CD4-positive, alpha-beta T cell (primary cell): ENCODE data around the gene WWOX. TPM values are rescaled to one million over a fixed set of nuclear protein-coding genes. Genes with fewer than 3 reads are reported as not detected.

Source experiments
- ATAC-seq: fragments of 200-7000 bp; cut with Tn5 transposase; one replicate; pipeline ENCODE4 v1.10.0; 2022; ENCODE audit warnings: mild to moderate bottlenecking; ENCODE audit not compliant: poor library complexity
- CTCF ChIA-PET: fragments of 350-600 bp; sonication (Branson Sonifier 250); formaldehyde crosslinking; loops from one replicate; lab custom pipeline; 2021; ENCODE audit warnings: antibody characterized with exemption, inconsistent platforms; lab: Charles Lee
- POLR2A ChIA-PET: fragments of 350-600 bp; sonication (Branson Sonifier 250); formaldehyde crosslinking; loops from one replicate; lab custom pipeline; 2021; ENCODE audit warnings: antibody characterized with exemption, inconsistent platforms; lab: Charles Lee
- DNase-seq, 14 experiments: peaks; one replicate each; pipeline ENCODE4 v3.0.0-alpha.2; 2013 to 2020; ENCODE audit warnings: mixed read lengths in 2 of 14
- H3K27ac ChIP-seq, 2 donors: one replicate each; pipeline versions ENCODE4 v1.5.1 to v1.7.0; 2013; ENCODE audit warnings: low read length in 2 of 2, low read depth in 1 of 2, mild to moderate bottlenecking in 1 of 2
- H3K27me3 ChIP-seq, 2 experiments: 1 replicate in 1 of 2; 2 replicates in 1 of 2; pipeline versions ENCODE4 v1.6.1 to v1.7.0; 2013; ENCODE audit warnings: low read length in 2 of 2, control low read depth in 1 of 2, mild to moderate bottlenecking in 1 of 2, moderate library complexity in 1 of 2; ENCODE audit not compliant: insufficient read depth in 2 of 2, control insufficient read depth in 1 of 2
- H3K36me3 ChIP-seq: one replicate; pipeline ENCODE4 v1.6.1; 2013; ENCODE audit warnings: low read length, control low read depth; ENCODE audit not compliant: insufficient read depth
- H3K4me1 ChIP-seq: one replicate; pipeline ENCODE4 v1.6.1; 2013; ENCODE audit warnings: low read length, control low read depth; ENCODE audit not compliant: insufficient read depth
- H3K4me3 ChIP-seq: one replicate; pipeline ENCODE4 v1.5.1; 2013; ENCODE audit warnings: mild to moderate bottlenecking, low read length, moderate library complexity
- H3K9me3 ChIP-seq, 2 experiments: 1 replicate in 1 of 2; 2 replicates in 1 of 2; pipeline versions ENCODE4 v1.6.1 to v1.7.0; 2013; ENCODE audit warnings: low read length in 2 of 2, mild to moderate bottlenecking in 2 of 2, control low read depth in 1 of 2, moderate library complexity in 1 of 2; ENCODE audit not compliant: control insufficient read depth in 1 of 2, insufficient read depth in 1 of 2
- H3K27ac Mint-ChIP-seq: one replicate; pipeline ENCODE4 v1.8.0; 2020; ENCODE audit warnings: mixed read lengths
- H3K27me3 Mint-ChIP-seq: one replicate; pipeline ENCODE4 v1.8.0; 2021; ENCODE audit warnings: mixed read lengths
- H3K36me3 Mint-ChIP-seq: one replicate; pipeline ENCODE4 v1.8.0; 2021; ENCODE audit warnings: low read depth, mixed read lengths
- H3K4me1 Mint-ChIP-seq: one replicate; pipeline ENCODE4 v1.8.0; 2021; ENCODE audit warnings: low read depth, mixed read lengths
- H3K4me3 Mint-ChIP-seq: one replicate; pipeline ENCODE4 v1.8.0; 2020; ENCODE audit warnings: mild to moderate bottlenecking, mixed read lengths
- H3K9me3 Mint-ChIP-seq: one replicate; pipeline ENCODE4 v1.8.0; 2020; ENCODE audit warnings: mixed read lengths
- intact Hi-C, 2 experiments: fragments of 100-400 bp; cut with DNase I in 1 of 2; cut with micrococcal nuclease in 1 of 2; formaldehyde crosslinking; loops; one replicate each; pipeline versions ENCODE4 v1.15.1 to v1.9.0; 2023 to 2025; cut with DNase I, micrococcal nuclease
- total RNA-seq, 174 experiments: library from RNA in 2 of 174; stranded (reverse) in 2 of 174; gene quantifications; one replicate each; pipeline ENCODE4 v1.2.3 and lab custom pipeline; 2021 to 2026
- TF ChIP-seq, protein P1 (sequence below): fragments of 200-600 bp; IDR thresholded peaks from one replicate; pipeline ENCODE4 v1.8.0; 2022; ENCODE audit warnings: antibody characterized with exemption, mild to moderate bottlenecking

WWOX gene
- total RNA-seq, 2 experiments from 2014 or later, result 19.3 to 21.7 TPM

DNA sequence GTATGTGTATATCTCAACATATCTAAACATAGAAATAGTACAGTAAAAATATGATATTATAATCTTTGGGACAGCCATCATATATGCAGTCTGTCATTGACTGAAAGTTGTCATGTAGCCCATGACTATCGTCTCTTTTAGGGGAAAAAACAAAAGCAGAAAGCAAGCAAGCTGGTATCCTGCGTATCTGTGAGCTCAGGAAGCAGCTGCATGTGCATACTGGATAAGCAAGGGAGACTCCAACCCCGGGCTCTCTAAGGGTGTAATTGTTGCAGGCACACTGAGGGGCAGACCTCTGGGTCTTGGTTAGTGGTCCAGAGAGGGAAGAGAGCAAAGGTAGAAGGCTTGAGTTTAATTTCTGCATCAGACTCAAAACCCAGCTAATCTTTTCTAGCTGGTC, 920.0 kb downstream of the WWOX start:
- TF ChIP-seq, protein P1, sequence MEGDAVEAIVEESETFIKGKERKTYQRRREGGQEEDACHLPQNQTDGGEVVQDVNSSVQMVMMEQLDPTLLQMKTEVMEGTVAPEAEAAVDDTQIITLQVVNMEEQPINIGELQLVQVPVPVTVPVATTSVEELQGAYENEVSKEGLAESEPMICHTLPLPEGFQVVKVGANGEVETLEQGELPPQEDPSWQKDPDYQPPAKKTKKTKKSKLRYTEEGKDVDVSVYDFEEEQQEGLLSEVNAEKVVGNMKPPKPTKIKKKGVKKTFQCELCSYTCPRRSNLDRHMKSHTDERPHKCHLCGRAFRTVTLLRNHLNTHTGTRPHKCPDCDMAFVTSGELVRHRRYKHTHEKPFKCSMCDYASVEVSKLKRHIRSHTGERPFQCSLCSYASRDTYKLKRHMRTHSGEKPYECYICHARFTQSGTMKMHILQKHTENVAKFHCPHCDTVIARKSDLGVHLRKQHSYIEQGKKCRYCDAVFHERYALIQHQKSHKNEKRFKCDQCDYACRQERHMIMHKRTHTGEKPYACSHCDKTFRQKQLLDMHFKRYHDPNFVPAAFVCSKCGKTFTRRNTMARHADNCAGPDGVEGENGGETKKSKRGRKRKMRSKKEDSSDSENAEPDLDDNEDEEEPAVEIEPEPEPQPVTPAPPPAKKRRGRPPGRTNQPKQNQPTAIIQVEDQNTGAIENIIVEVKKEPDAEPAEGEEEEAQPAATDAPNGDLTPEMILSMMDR, result no peak
- Mint-ChIP-seq H3K27me3 (no peaks in the 10 kb centered on the region), H3K9me3 (no peaks in the 10 kb centered on the region), H3K27ac (no peak overlapping the region), H3K4me1 (no peaks in the 10 kb centered on the region), H3K36me3 (no peaks in the 10 kb centered on the region), H3K4me3 (no peak overlapping the region)
- H3K36me3 ChIP-seq, result no peaks in the 10 kb centered on the region
- ChIA-PET POLR2A (no interaction called here), CTCF (no interaction called here)
- no peaks in the 10 kb centered on the region for H3K4me1 ChIP-seq
- DNase-seq, result no peak
- H3K27me3 ChIP-seq, result no peaks in the 10 kb centered on the region
- ATAC-seq, result no peak
- no peak overlapping the region for H3K4me3 ChIP-seq
- intact Hi-C loops, result no loop called here
- no peak overlapping the region for H3K27ac ChIP-seq
- H3K9me3 ChIP-seq, result no peaks in the 10 kb centered on the region

DNA sequence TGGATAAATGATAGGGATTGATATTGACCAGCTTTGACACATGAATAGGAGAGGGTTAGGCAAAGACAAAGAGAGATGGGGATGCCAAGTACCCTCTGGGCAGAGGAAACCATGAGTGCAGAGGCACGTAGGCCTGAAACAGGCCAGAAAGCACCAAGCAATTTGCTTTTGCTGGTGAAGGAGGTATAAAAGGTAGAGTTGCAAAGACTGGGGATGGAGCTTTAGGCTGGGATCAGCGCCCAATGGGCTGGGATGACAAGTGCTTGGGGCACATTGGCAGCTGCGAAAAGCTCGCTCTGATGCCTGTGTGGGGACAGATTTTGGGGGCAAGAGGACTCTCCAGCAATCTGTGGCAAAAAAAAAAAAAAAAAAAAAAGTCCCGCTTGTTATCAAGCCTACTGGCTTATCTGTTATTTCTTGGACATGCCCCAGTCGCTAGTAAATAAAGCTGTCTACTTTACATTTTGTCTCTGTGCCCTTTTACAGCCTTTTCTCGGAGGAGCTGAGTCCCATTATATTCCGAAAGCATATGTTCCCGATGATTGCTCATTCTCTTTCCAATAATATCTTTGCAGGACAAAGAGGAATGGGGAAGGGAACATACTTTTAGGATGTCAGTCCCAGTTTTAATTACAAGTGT, 922.7 kb downstream of the WWOX start:
- DNase-seq, result no peak
- TF ChIP-seq, protein P1, result no peak
- Mint-ChIP-seq H3K9me3 (no peaks in the 10 kb centered on the region), H3K36me3 (no peaks in the 10 kb centered on the region), H3K27me3 (no peaks in the 10 kb centered on the region), H3K4me3 (no peak overlapping the region), H3K4me1 (no peaks in the 10 kb centered on the region), H3K27ac (no peak overlapping the region)
- ChIA-PET POLR2A (no interaction called here), CTCF (no interaction called here)
- Histone ChIP-seq H3K27ac (no peak overlapping the region), H3K27me3 (no peaks in the 10 kb centered on the region), H3K9me3 (no peaks in the 10 kb centered on the region), H3K4me1 (no peaks in the 10 kb centered on the region), H3K36me3 (no peaks in the 10 kb centered on the region), H3K4me3 (no peak overlapping the region)
- intact Hi-C loops, result no loop called here
- no peak for ATAC-seq

DNA sequence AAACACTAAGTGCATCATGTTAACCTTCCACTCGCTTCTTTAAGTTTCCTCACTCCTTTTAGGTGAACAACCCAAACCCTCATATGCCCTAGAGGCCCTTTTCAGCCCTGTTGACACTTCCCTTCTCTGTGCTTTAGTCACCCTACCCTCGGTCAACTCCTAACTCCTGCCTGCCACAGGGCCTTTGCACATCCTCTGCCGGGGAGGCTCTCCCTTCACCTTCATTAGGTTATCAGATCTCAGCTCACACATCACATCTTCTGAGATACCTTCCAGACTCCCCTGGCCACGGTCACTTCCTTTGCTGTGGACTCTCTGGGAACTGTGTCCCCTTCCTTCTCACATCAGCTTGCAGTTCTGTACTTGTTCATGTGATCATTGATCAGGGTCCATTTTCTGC, 926.7 kb downstream of the WWOX start:
- H3K4me3 Mint-ChIP-seq, result no peak overlapping the region
- no peak overlapping the region for H3K27ac ChIP-seq
- no peaks in the 10 kb centered on the region for H3K36me3 ChIP-seq
- intact Hi-C loops, result no loop called here
- TF ChIP-seq, protein P1, result no peak
- no peaks in the 10 kb centered on the region for H3K9me3 ChIP-seq
- no peaks in the 10 kb centered on the region for H3K9me3 Mint-ChIP-seq
- ChIA-PET CTCF (interaction anchor here (0.6 to 0.7 kb wide), 2 partner anchors 28 to 80 kb away, joined by 3 read pairs; no protein-coding TSS in a partner anchor), POLR2A (no interaction called here)
- H3K4me3 ChIP-seq, result no peak overlapping the region
- H3K27ac Mint-ChIP-seq, result no peak overlapping the region
- H3K4me1 ChIP-seq, result no peaks in the 10 kb centered on the region
- H3K27me3 ChIP-seq, result no peaks in the 10 kb centered on the region
- no peaks in the 10 kb centered on the region for H3K4me1 Mint-ChIP-seq
- no peaks in the 10 kb centered on the region for H3K27me3 Mint-ChIP-seq
- no peaks in the 10 kb centered on the region for H3K36me3 Mint-ChIP-seq
- ATAC-seq, result no peak
- DNase-seq, result no peak
